ENCODE results near the gene CREB3L2. TPM values are rescaled to one million over a fixed set of nuclear protein-coding genes. Genes with fewer than 3 reads are reported as not detected.
A peak's percentile ranks its signal among the peaks of the same experiment; 100 is the strongest.

Gene CREB3L2
- total RNA-seq, 2 experiments from 2014 or later: 21.0 to 24.4 TPM

DNA sequence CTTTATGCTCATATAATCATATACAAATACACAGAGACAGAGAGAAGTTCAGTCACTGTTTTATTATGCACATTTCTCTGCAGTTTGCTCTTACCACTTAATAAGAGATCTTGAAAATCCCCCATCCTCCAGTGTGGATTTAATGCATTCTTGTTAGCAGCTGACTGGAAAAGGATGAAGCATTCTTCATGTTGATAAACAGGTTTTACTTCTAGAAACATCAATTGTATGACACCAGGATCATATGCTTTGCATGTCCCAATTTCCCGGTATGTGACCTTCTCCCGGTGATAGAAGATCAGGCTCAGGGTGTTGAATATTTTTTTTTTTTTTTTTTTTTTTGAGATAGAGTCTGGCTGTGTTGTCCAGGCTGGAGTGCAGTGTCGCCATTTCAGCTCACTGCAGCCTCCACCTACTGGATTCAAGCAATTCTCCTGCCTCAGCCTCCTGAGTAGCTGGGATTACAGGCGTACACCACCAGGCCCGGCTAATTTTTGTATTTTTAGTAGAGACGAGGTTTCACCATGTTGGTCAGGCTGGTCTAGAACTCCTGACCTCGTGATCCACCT is 6.2 kb upstream of the CREB3L2 start:
- Mint-ChIP-seq H3K27ac (no peak overlapping the region), H3K9me3 (no peaks in the 10 kb centered on the region), H3K4me3 (no peak overlapping the region), H3K27me3 (peaks cover 2% of the 10 kb centered on the region), H3K4me1 (ENCODE audit: low read depth) (no peaks in the 10 kb centered on the region), H3K36me3 (ENCODE audit: low read depth) (no peaks in the 10 kb centered on the region)
- ATAC-seq (no peak), DNase-seq (no peak)
- intact Hi-C loops (cut with micrococcal nuclease): loop anchor here (1.0 to 2.0 kb wide), 2 partner anchors 105 to 351 kb away; no protein-coding TSS in a partner anchor
- ChIA-PET POLR2A (no interaction called here), CTCF (interaction anchor here (0.7 to 16.3 kb wide), 11 partner anchors 7 to 402 kb away, joined by 3 to 334 read pairs (median 5); no protein-coding TSS in a partner anchor)
- TF ChIP-seq, protein P1, sequence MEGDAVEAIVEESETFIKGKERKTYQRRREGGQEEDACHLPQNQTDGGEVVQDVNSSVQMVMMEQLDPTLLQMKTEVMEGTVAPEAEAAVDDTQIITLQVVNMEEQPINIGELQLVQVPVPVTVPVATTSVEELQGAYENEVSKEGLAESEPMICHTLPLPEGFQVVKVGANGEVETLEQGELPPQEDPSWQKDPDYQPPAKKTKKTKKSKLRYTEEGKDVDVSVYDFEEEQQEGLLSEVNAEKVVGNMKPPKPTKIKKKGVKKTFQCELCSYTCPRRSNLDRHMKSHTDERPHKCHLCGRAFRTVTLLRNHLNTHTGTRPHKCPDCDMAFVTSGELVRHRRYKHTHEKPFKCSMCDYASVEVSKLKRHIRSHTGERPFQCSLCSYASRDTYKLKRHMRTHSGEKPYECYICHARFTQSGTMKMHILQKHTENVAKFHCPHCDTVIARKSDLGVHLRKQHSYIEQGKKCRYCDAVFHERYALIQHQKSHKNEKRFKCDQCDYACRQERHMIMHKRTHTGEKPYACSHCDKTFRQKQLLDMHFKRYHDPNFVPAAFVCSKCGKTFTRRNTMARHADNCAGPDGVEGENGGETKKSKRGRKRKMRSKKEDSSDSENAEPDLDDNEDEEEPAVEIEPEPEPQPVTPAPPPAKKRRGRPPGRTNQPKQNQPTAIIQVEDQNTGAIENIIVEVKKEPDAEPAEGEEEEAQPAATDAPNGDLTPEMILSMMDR (IDR thresholded peaks at IDR 0.05): no peak

DNA sequence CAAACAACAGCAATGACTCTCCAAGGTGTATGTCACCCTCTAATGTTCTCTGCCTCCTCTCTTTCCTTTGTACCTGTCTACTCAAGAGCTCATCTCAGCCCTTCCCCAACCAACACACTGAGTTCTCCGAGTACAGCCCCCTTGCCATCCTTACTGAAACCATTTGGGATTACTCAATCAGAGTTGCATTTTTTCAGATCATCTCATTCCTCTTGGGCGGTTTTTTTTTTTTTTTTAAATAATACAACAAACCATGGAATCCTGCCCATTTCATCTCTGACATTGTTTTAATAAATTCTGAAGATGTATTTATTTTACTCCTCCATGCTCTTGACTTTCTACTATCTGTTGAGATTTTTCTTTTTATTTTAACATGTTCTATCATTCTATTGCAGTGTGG is 4.2 kb upstream of the CREB3L2 start:
- Mint-ChIP-seq H3K36me3 (ENCODE audit: low read depth) (no peaks in the 10 kb centered on the region), H3K27ac (no peak overlapping the region), H3K4me1 (ENCODE audit: low read depth) (peaks cover 6% of the 10 kb centered on the region), H3K9me3 (no peaks in the 10 kb centered on the region), H3K27me3 (peaks cover 2% of the 10 kb centered on the region), H3K4me3 (no peak overlapping the region)
- DNase-seq: no peak
- intact Hi-C loops (cut with micrococcal nuclease): no loop called here
- ChIA-PET POLR2A (no interaction called here), CTCF (interaction anchor here (0.8 to 16.3 kb wide), 4 partner anchors 9 to 350 kb away, joined by 3 to 334 read pairs (median 4); no protein-coding TSS in a partner anchor)
- TF ChIP-seq, protein P1 (IDR thresholded peaks at IDR 0.05): no peak
- ATAC-seq: no peak

DNA sequence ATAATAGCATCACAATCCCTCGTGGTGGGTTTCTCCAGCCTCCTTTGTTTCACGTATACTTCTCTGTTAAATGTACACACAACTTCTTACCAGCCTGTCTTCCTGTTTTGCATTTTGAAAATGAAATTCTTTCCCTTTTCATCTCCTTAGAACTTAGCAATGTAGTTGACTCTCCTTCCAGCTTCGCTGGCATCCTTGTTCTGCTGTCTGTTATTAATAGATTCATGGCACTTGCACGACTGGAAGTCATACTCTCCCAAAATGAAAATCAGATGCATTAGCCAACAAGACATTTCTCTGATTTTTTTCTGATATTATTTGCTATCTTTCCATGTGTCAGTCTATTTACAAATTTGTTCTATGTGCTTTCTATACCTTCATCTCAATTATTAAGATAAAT is 3.0 kb upstream of the CREB3L2 start:
- ATAC-seq (no peak), DNase-seq (no peak)
- TF ChIP-seq, protein P1 (IDR thresholded peaks at IDR 0.05): no peak
- intact Hi-C loops (cut with micrococcal nuclease): no loop called here
- Mint-ChIP-seq H3K36me3 (ENCODE audit: low read depth) (no peaks in the 10 kb centered on the region), H3K9me3 (no peaks in the 10 kb centered on the region), H3K27me3 (peaks cover 2% of the 10 kb centered on the region), H3K27ac (no peak overlapping the region), H3K4me1 (ENCODE audit: low read depth) (peaks cover 13% of the 10 kb centered on the region), H3K4me3 (no peak overlapping the region)
- ChIA-PET POLR2A (no interaction called here), CTCF (interaction anchor here (0.8 to 16.3 kb wide), 3 partner anchors 11 to 101 kb away, joined by 3 to 334 read pairs (median 40); no protein-coding TSS in a partner anchor)

DNA sequence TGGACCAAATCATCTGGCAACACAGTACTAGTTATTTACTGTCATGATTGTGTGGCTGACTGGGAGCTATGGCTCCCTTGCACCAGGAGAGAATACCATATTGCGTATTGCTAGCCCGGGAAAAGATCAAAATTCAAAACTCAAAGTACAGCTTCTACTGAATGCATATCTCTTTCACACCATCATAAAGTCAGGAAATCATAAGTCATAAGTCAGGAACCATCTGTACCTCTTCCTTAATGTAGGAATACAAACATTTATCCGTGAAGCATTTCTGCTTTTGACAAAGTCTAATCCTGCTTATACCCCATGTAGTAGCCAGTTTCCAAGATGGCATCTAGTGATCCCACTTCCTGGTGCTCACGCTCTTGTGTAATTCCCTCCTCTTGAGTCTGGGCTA is 2.2 kb upstream of the CREB3L2 start:
- Mint-ChIP-seq H3K36me3 (ENCODE audit: low read depth) (no peaks in the 10 kb centered on the region), H3K4me3 (no peak overlapping the region), H3K27ac (no peak overlapping the region), H3K27me3 (no peaks in the 10 kb centered on the region), H3K4me1 (ENCODE audit: low read depth) (peaks cover 21% of the 10 kb centered on the region), H3K9me3 (no peaks in the 10 kb centered on the region)
- CTCF ChIA-PET: interaction anchor here (0.6 to 16.3 kb wide), 5 partner anchors 12 to 1494 kb away, joined by 3 to 334 read pairs (median 17); no protein-coding TSS in a partner anchor
- TF ChIP-seq, protein P1 (IDR thresholded peaks at IDR 0.05): no peak
- no peak for DNase-seq
- POLR2A ChIA-PET: no interaction called here
- intact Hi-C loops (cut with micrococcal nuclease): no loop called here
- no peak for ATAC-seq

DNA sequence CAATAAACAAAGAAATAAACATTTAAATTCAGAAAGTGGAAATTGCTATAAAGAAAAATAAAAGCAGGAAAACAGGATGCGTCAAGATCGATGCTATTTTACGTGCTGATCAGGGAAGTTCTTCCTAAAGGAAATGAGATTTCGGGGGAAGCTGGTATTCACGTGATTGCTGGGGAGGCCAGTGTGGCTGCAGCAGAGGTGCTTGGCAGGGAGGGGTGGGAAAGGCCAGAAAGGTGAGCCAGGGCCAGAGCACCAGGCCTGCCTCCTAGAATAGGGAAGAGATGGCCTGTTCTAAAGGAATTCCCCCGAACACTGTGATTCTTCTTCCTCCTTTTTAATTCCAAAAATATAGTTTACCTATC is 923 bp upstream of the CREB3L2 start:
- intact Hi-C loops (cut with micrococcal nuclease): no loop called here
- H3K9me3 Mint-ChIP-seq: no peaks in the 10 kb centered on the region
- ATAC-seq: no peak
- H3K27me3 Mint-ChIP-seq: no peaks in the 10 kb centered on the region
- TF ChIP-seq, protein P1 (IDR thresholded peaks at IDR 0.05): no peak
- peaks cover 2% of the 10 kb centered on the region for H3K36me3 Mint-ChIP-seq (ENCODE audit: low read depth)
- POLR2A ChIA-PET: no interaction called here
- peak overlapping the region; percentile 93 for H3K27ac Mint-ChIP-seq
- peak overlapping the region; percentile 94 for H3K4me3 Mint-ChIP-seq
- no peak for DNase-seq
- CTCF ChIA-PET: interaction anchor here (0.9 to 16.3 kb wide), 22 partner anchors 8 to 347 kb away, joined by 3 to 334 read pairs (median 5); no protein-coding TSS in a partner anchor
- H3K4me1 Mint-ChIP-seq (ENCODE audit: low read depth): peaks cover 25% of the 10 kb centered on the region

Data from activated CD8-positive, alpha-beta T cell treated with anti-CD3 and anti-CD28 coated beads for 36 hours (primary cell).